H9 (cell line): ENCODE results near the gene CRNKL1. TPM values are rescaled to one million over a fixed set of nuclear protein-coding genes. Genes with fewer than 3 reads are reported as not detected.

Source experiments
- DNase-seq: peaks from one replicate; pipeline ENCODE4 v3.0.0-alpha.2; 2017
- H2AFZ ChIP-seq: one replicate; pipeline ENCODE4 v1.6.1; 2013; ENCODE audit warnings: mild to moderate bottlenecking, low read length, control low read depth, moderate library complexity
- H2AK5ac ChIP-seq: 2 replicates; pipeline ENCODE4 v1.6.1; 2013; ENCODE audit warnings: low read length, control low read depth, mixed read lengths; ENCODE audit not compliant: insufficient read length
- H2BK120ac ChIP-seq: one replicate; pipeline ENCODE4 v1.6.1; 2013; ENCODE audit warnings: low read depth, mild to moderate bottlenecking, low read length, control low read depth, inconsistent platforms; ENCODE audit not compliant: poor library complexity, severe bottlenecking
- H2BK12ac ChIP-seq: 2 replicates; pipeline ENCODE4 v1.6.1; 2013; ENCODE audit warnings: low read length, control low read depth, mixed read lengths, low read depth; ENCODE audit not compliant: insufficient read length
- H2BK15ac ChIP-seq: 2 replicates; pipeline ENCODE4 v1.6.1; 2013; ENCODE audit warnings: low read depth, low read length, control low read depth
- H2BK20ac ChIP-seq: one replicate; pipeline ENCODE4 v1.6.1; 2013; ENCODE audit warnings: low read depth, mild to moderate bottlenecking, low read length, control low read depth, inconsistent platforms; ENCODE audit not compliant: poor library complexity, severe bottlenecking
- H2BK5ac ChIP-seq: 2 replicates; pipeline ENCODE4 v1.6.1; 2013; ENCODE audit warnings: low read length, control low read depth, mixed read lengths; ENCODE audit not compliant: insufficient read length
- H3K14ac ChIP-seq: 2 replicates; pipeline ENCODE4 v1.6.1; 2013; ENCODE audit warnings: low read length, control low read depth; ENCODE audit not compliant: insufficient read depth
- H3K18ac ChIP-seq: 2 replicates; pipeline ENCODE4 v1.6.1; 2013; ENCODE audit warnings: low read depth, mild to moderate bottlenecking, mixed read lengths, low read length, control low read depth; ENCODE audit not compliant: insufficient read length
- H3K23ac ChIP-seq: 2 replicates; pipeline ENCODE4 v1.6.1; 2013; ENCODE audit warnings: low read length, control low read depth, mixed read lengths, low read depth; ENCODE audit not compliant: insufficient read length
- H3K23me2 ChIP-seq: 2 replicates; pipeline ENCODE4 v1.6.1; 2013; ENCODE audit warnings: low read depth, mild to moderate bottlenecking, mixed read lengths, low read length, control low read depth; ENCODE audit not compliant: insufficient read length, poor library complexity, severe bottlenecking
- H3K27ac ChIP-seq: 2 replicates; pipeline ENCODE4 v1.5.1; 2013; ENCODE audit warnings: low read length, control low read depth, mixed read lengths, low read depth; ENCODE audit not compliant: insufficient read length
- H3K27me3 ChIP-seq: 2 replicates; pipeline ENCODE4 v1.6.1; 2013; ENCODE audit warnings: low read length, control low read depth, inconsistent platforms; ENCODE audit not compliant: insufficient read depth
- H3K4ac ChIP-seq: 2 replicates; pipeline ENCODE4 v1.6.1; 2013; ENCODE audit warnings: low read depth, mild to moderate bottlenecking, control low read depth, inconsistent platforms, low read length, moderate library complexity
- H3K4me1 ChIP-seq: 2 replicates; pipeline ENCODE4 v1.6.1; 2013; ENCODE audit warnings: low read length, control low read depth, inconsistent platforms; ENCODE audit not compliant: insufficient read depth
- H3K4me2 ChIP-seq: 2 replicates; pipeline ENCODE4 v1.6.1; 2013; ENCODE audit warnings: low read length, control low read depth, mixed read lengths; ENCODE audit not compliant: insufficient read length, insufficient read depth
- H3K56ac ChIP-seq: 2 replicates; pipeline ENCODE4 v1.6.1; 2013; ENCODE audit warnings: low read depth, mild to moderate bottlenecking, mixed read lengths, low read length, control low read depth; ENCODE audit not compliant: insufficient read length
- H3K79me1 ChIP-seq: 2 replicates; pipeline ENCODE4 v1.6.1; 2013; ENCODE audit warnings: low read depth, mild to moderate bottlenecking, moderate library complexity, low read length, control low read depth, inconsistent platforms; ENCODE audit not compliant: insufficient read depth, poor library complexity, severe bottlenecking
- H3K79me2 ChIP-seq: 2 replicates; pipeline ENCODE4 v1.6.1; 2013; ENCODE audit warnings: low read length, control low read depth, inconsistent platforms; ENCODE audit not compliant: insufficient read depth
- H3K9ac ChIP-seq: 2 replicates; pipeline ENCODE4 v1.6.1; 2013; ENCODE audit warnings: low read length, control low read depth, mixed read lengths; ENCODE audit not compliant: insufficient read length; ENCODE audit errors: extremely low read depth
- H3K9me3 ChIP-seq: one replicate; pipeline ENCODE4 v1.6.1; 2013; ENCODE audit warnings: low read depth, low read length, inconsistent platforms; ENCODE audit not compliant: control insufficient read depth
- H3T11ph ChIP-seq: one replicate; pipeline ENCODE4 v1.6.1; 2013; ENCODE audit warnings: mild to moderate bottlenecking, low read length, control low read depth, inconsistent platforms
- H4K20me1 ChIP-seq: one replicate; pipeline ENCODE4 v1.6.1; 2013; ENCODE audit not compliant: control insufficient read depth, insufficient read length, insufficient read depth
- H4K5ac ChIP-seq: 2 replicates; pipeline ENCODE4 v1.6.1; 2013; ENCODE audit warnings: low read depth, mild to moderate bottlenecking, mixed read lengths, low read length, control low read depth; ENCODE audit not compliant: insufficient read length
- H4K8ac ChIP-seq: replicated peaks from 2 replicates; pipeline ENCODE4 v1.6.1; 2013; ENCODE audit warnings: low read length, control low read depth, mixed read lengths, low read depth; ENCODE audit not compliant: insufficient read length
- H4K91ac ChIP-seq: 2 replicates; pipeline ENCODE4 v1.6.1; 2013; ENCODE audit warnings: low read depth, mild to moderate bottlenecking, moderate library complexity, mixed read lengths, low read length, control low read depth; ENCODE audit not compliant: insufficient read length
- H3K27ac Mint-ChIP-seq, 3 experiments: 2 replicates in 2 of 3; 3 replicates in 1 of 3; pipeline ENCODE4 v1.8.0; 2020 to 2021; ENCODE audit warnings: mixed read lengths in 3 of 3, mild to moderate bottlenecking in 1 of 3, moderate library complexity in 1 of 3
- H3K27me3 Mint-ChIP-seq: 2 replicates; pipeline ENCODE4 v1.8.0; 2021; ENCODE audit warnings: low read depth, mild to moderate bottlenecking, moderate library complexity, mixed read lengths
- H3K36me3 Mint-ChIP-seq, 3 experiments: 2 replicates in 2 of 3; 3 replicates in 1 of 3; pipeline ENCODE4 v1.8.0; 2020 to 2021; ENCODE audit warnings: low read depth in 3 of 3, mixed read lengths in 3 of 3; ENCODE audit not compliant: insufficient read depth in 1 of 3
- H3K4me1 Mint-ChIP-seq, 2 experiments: 2 replicates each; pipeline ENCODE4 v1.8.0; 2020; ENCODE audit warnings: mixed read lengths in 2 of 2
- H3K4me3 Mint-ChIP-seq, 2 experiments: 2 replicates in 1 of 2; 3 replicates in 1 of 2; pipeline ENCODE4 v1.8.0; 2020 to 2021; ENCODE audit warnings: mild to moderate bottlenecking in 2 of 2, mixed read lengths in 2 of 2, moderate library complexity in 1 of 2
- H3K9me3 Mint-ChIP-seq, 2 experiments: 2 replicates in 1 of 2; 3 replicates in 1 of 2; pipeline ENCODE4 v1.8.0; 2020; ENCODE audit warnings: mild to moderate bottlenecking in 2 of 2, mixed read lengths in 2 of 2, moderate library complexity in 1 of 2
- WGBS: extraction: QIAGEN DNeasy Blood & Tissue Kit; methylation state at CpG from one replicate; pipeline ENCODE4 v1.1.7; 2013; ENCODE audit warnings: missing lambda C conversion rate, low lambda C conversion rate, mixed read lengths; ENCODE audit not compliant: insufficient read length; ENCODE audit errors: extremely low coverage; 5-methylcytosine and 5-hydroxymethylcytosine counted together
- total RNA-seq: library from RNA; stranded (reverse); gene quantifications from 2 replicates; pipeline ENCODE4 v1.2.1, GENCODE V29; 2021
- TF ChIP-seq, protein P1 (sequence below): fragments of 200-600 bp; sonication (generic); conservative IDR thresholded peaks from 3 replicates; pipeline ENCODE4 v1.8.0; 2021; ENCODE audit warnings: antibody characterized with exemption, mild to moderate bottlenecking

Gene CRNKL1
- total RNA-seq, 1 experiment from 2014 or later, result 30.2 TPM

DNA sequence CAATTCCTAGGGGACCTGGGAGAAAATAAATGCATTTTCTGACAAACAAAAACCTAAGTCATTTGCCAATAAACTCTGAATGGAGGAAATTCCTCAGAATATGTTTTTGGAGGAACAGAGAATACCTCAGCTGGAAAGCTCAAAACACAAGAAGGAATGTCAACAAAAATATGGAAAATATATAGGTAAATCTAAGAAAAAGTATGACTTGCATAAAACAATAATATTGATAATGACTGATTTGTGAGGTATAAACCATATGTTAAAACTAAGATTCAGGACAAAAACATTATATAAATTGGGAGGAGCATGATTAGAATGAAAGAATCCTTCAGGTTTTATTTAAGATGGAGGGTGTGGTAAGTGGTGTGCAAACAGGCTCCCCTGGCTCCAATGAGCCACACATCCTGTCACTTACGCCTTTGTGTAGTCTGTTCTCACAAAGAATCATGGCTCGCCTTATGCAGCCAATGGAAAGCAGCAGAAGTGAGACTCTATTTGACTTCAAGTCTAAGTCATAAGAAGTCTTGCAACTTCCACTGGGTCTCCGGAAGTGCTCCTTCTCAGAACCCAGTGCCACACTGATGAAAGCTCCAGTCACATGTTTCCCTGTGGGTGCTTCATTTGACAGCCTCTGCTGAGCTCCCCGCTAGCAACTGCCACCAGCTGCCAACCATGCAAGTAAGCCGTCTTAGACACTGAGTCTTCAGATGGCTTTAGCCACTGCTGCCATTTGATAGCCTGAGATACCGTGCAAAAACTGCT lies 8.2 kb upstream of the CRNKL1 start:
- H3K27me3 ChIP-seq, result no peaks in the 10 kb centered on the region
- H4K91ac ChIP-seq, result no peak overlapping the region
- no peak overlapping the region for H2BK5ac ChIP-seq
- Mint-ChIP-seq H3K4me3 (no peak overlapping the region), H3K9me3 (no peaks in the 10 kb centered on the region), H3K4me1 (no peaks in the 10 kb centered on the region), H3K36me3 (no peaks in the 10 kb centered on the region), H3K27me3 (peaks cover 3% of the 10 kb centered on the region), H3K27ac (no peak overlapping the region)
- no peak overlapping the region for H2BK20ac ChIP-seq
- no peaks in the 10 kb centered on the region for H3K23me2 ChIP-seq
- H2AK5ac ChIP-seq, result no peak overlapping the region
- no peak overlapping the region for H4K5ac ChIP-seq
- H3K18ac ChIP-seq, result no peak overlapping the region
- no peaks in the 10 kb centered on the region for H3K9me3 ChIP-seq
- H3K4me1 ChIP-seq, result no peaks in the 10 kb centered on the region; the same call in 1 of the 2 replicates
- no peak overlapping the region for H3K27ac ChIP-seq
- H4K20me1 ChIP-seq, result no peaks in the 10 kb centered on the region
- no peak overlapping the region for H3K4ac ChIP-seq
- DNase-seq, result no peak
- no peak overlapping the region for H2BK15ac ChIP-seq
- no peak overlapping the region for H3K23ac ChIP-seq
- H3K79me2 ChIP-seq, result no peaks in the 10 kb centered on the region
- no peak overlapping the region for H4K8ac ChIP-seq
- WGBS, result no CpG with 5 or more reads among the region's 6 CpGs
- no peak overlapping the region for H2AFZ ChIP-seq
- no peak overlapping the region for H3K4me2 ChIP-seq
- no peaks in the 10 kb centered on the region for H3K79me1 ChIP-seq
- no peak overlapping the region for H3T11ph ChIP-seq
- TF ChIP-seq, protein P1, sequence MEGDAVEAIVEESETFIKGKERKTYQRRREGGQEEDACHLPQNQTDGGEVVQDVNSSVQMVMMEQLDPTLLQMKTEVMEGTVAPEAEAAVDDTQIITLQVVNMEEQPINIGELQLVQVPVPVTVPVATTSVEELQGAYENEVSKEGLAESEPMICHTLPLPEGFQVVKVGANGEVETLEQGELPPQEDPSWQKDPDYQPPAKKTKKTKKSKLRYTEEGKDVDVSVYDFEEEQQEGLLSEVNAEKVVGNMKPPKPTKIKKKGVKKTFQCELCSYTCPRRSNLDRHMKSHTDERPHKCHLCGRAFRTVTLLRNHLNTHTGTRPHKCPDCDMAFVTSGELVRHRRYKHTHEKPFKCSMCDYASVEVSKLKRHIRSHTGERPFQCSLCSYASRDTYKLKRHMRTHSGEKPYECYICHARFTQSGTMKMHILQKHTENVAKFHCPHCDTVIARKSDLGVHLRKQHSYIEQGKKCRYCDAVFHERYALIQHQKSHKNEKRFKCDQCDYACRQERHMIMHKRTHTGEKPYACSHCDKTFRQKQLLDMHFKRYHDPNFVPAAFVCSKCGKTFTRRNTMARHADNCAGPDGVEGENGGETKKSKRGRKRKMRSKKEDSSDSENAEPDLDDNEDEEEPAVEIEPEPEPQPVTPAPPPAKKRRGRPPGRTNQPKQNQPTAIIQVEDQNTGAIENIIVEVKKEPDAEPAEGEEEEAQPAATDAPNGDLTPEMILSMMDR, result no peak
- no peak overlapping the region for H3K56ac ChIP-seq
- no peak overlapping the region for H3K14ac ChIP-seq
- H2BK12ac ChIP-seq, result no peak overlapping the region
- no peak overlapping the region for H3K9ac ChIP-seq
- no peak overlapping the region for H2BK120ac ChIP-seq
